ENCODE results near the gene RIPOR2. TPM values are rescaled to one million over a fixed set of nuclear protein-coding genes. Genes with fewer than 3 reads are reported as not detected.
"Not testable (repeated sequence)": the region's sequence is repeated elsewhere in the genome, so short reads cannot be mapped to it uniquely, and the experiment has no call there.

Gene RIPOR2
- polyA plus RNA-seq, 4 donors, result 6.2 to 9.0 (median 8.0) TPM

DNA sequence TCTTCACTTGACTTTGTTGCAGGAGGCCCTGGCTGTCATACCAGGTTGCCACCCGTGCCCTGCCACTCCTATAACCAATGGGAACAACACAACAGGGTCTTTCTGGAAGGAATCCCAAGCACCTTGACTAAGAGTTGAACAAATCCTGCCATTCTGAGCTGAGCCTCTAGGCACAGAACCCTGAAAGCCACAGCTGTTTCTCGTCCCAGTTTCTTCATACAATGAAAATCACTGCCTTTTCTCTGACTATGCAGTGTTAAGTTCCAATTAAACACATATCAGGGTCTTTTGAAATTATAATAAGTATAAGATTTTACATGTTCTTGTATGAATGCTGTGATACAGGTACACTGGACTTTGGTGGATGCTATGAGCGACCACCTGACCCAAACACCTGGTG is 54.4 kb downstream of the RIPOR2 start:
- DNase-seq (ENCODE audit: low read depth in 4 of 4, low spot score in 3 of 4), result no peak

DNA sequence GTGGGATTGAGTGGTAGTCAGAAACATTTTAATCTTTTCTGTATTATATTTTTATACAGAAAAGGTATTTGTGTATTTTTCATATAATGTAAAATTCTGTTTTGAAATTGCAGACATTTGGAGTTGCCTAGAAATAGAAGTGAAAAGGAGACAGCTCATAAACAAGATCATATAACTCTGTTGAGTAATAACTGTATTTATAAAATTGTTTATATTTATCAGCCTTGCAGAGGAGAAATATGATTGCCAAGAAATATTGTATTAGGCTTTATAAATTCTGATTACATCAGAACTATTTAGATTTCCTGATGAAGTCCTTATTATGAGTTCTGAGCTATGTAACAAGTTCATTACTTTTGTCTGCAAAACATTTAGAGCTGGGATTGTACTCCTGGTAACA is 55.3 kb downstream of the RIPOR2 start:
- no peak for DNase-seq (ENCODE audit: low read depth in 4 of 4, low spot score in 3 of 4)

DNA sequence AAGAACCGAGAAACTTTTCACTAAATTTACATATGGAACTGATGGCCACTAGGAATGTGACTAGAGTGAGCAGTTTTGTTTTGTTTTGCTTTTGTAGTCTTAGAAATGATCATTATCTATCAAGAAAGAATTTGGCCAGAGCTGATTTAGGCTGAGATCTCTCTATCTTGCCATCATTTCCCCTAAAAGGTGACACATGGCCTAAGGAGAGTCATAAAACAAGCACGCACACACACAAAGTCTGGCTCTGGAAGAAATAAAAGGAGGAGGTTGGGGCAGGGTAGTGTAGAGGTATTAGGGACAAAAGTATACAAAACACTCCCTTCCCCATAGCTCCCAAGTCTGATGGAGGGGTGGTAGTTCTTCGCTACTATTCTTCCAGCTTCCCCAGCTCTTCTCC is 56.4 kb downstream of the RIPOR2 start:
- no peak for DNase-seq (ENCODE audit: low read depth in 4 of 4, low spot score in 3 of 4)

DNA sequence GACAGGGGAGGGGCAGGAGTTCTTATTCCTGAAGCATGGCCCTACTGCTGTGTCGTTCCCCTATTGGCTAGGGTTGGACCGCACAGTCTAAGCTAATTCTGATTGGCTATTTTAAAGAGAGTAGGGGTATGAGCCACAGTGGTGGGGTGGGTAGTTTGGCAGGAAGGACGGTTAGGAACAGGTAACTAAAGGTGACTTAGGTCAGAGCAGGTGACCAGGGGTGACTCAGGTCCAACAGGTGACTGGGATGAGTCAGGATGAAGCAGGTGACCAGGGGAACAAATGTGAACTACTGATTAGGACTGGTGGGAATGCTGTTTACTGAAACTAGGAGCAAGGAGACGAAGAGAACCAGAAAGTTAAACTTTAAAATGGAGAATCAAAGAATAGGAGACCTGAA is 58.0 kb downstream of the RIPOR2 start:
- not testable (repeated sequence) for DNase-seq (ENCODE audit: low read depth in 4 of 4, low spot score in 3 of 4)

DNA sequence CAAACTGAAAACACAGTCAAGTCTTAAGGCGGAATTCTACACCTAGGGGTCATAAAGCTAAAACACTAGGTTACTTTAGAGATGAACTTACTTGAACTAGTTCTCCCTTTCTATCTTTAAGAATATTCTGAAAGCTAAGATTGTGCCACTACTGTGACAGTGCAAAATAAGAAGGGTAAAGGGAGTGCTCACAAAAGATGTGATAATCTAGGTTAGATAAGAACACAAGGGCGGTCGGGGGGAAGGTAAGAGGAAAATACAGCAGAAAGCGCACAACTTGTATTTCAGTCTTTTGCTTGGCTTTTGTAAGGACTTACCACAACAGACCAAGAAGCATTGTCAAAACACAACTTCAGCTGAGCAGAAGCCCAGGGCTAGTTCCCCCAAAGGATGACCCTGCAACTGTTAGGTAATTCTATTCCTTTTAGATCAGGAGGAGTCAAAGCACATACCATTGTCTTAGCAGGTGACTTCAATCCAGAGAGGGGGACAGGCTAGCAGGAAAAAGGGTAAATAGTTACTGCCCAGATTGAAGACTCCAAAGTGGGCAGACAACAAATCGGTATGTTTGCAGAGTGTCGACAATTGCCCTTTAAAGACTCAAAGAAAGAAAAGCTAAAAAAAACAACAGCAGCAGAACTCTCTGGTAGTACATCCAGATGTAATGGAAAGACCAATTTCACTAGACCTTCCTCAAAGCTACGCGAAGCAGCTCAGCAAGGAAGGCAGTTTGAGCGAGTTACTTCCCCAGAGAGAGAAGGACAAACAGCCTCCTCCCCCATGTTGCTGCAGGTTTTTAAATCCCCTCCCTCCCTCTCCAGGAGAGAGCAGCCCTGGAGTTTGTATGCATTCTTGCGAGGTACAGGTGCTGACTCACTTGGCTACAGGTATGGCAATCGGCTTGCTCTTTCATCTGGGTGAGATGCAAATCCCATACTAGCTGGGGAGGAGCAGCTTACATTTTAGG is 59.0 kb downstream of the RIPOR2 start:
- no peak for DNase-seq (ENCODE audit: low read depth in 4 of 4, low spot score in 3 of 4)

DNA sequence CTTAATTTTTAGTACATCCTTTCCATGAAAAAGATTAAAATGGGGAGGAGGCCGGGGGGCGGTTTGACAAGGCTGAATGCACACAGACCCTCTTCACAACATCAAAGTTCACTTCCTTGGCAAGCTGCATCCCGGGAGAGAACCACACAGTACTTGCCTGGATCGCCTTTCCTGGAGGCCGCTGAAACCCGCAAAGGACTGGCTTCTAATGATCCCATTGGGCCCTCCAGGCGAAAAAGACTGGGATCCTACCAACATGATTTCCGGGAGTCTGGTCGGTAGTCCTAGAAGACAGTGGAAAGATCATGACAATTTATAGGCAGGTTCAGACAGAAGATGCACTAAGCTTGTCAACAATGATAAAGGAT is 60.2 kb downstream of the RIPOR2 start:
- DNase-seq (ENCODE audit: low read depth in 4 of 4, low spot score in 3 of 4), result no peak

GRCh38 chr6:24874776-24875533 is 60.8 kb downstream of the RIPOR2 start:
- DNase-seq (ENCODE audit: low read depth in 4 of 4, low spot score in 3 of 4), result no peak

GRCh38 chr6:24874128-24874527 is 61.6 kb downstream of the RIPOR2 start:
- DNase-seq (ENCODE audit: low read depth in 4 of 4, low spot score in 3 of 4), result no peak

- no peak for DNase-seq (ENCODE audit: low read depth in 4 of 4, low spot score in 3 of 4)
Observed at GRCh38 chr6:24872779-24873178, 63.0 kb downstream of the RIPOR2 start.

GRCh38 chr6:24868765-24869164 is 67.0 kb downstream of the RIPOR2 start:
- DNase-seq (ENCODE audit: low read depth in 4 of 4, low spot score in 3 of 4), result no peak

- DNase-seq (ENCODE audit: low read depth in 4 of 4, low spot score in 3 of 4), result no peak
Observed at GRCh38 chr6:24867104-24867703, 68.6 kb downstream of the RIPOR2 start.

GRCh38 chr6:24865161-24865560 is 70.6 kb downstream of the RIPOR2 start:
- no peak for DNase-seq (ENCODE audit: low read depth in 4 of 4, low spot score in 3 of 4)

- no peak for DNase-seq (ENCODE audit: low read depth in 4 of 4, low spot score in 3 of 4)
Observed at GRCh38 chr6:24864343-24864742, 71.4 kb downstream of the RIPOR2 start.

GRCh38 chr6:24861934-24862333 is 73.8 kb downstream of the RIPOR2 start:
- DNase-seq (ENCODE audit: low read depth in 4 of 4, low spot score in 3 of 4), result no peak

DNA sequence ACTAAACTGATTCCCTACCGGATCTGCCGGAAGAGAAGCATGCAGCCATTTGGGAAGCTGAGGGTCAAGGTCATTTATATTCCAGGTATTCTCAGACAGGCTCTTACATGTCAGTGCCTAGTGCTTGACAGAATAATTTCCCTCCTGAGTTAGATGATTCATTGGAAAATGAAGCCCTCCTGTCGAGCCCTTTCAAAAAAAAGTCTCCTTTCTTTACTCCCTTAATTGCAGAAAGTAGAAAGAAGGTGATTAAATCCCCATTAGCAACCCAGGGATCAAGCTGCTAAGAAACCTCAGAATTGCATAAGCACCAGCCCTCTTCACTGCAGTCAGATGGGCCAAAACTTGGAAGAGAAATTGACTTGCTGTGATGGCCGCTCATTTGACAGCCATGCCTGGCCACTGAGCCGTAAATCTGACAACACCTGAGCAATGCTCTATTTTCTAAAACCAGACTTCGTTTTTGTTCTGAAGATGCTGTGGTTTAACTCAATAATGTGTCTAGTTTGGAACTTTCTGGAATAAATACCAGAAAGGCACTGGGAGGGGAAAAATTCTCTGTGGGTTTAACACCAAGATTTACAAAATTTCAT is 76.1 kb downstream of the RIPOR2 start:
- no peak for DNase-seq (ENCODE audit: low read depth in 4 of 4, low spot score in 3 of 4)

DNA sequence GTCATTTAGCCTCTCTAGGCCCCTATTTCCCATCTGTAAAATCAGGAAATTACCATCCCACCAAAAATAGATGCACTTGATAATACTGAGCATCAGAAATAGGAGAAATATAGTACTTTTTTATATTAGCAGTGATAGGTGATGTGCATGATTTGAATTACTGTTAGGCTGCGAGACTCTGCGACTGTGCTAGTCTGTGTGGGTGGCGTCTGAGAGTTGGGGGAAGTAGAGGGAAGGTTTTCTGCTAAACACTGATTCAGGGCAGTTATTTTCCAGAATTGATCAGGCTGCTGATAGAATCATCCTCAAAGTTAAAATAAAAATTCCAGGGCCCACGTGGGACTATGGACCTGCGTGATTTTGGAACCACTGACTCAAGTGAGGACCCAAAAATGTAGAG is 76.6 kb downstream of the RIPOR2 start:
- no peak for DNase-seq (ENCODE audit: low read depth in 4 of 4, low spot score in 3 of 4)

- no peak for DNase-seq (ENCODE audit: low read depth in 4 of 4, low spot score in 3 of 4)
Observed at GRCh38 chr6:24858177-24858653, 77.5 kb downstream of the RIPOR2 start.

DNA sequence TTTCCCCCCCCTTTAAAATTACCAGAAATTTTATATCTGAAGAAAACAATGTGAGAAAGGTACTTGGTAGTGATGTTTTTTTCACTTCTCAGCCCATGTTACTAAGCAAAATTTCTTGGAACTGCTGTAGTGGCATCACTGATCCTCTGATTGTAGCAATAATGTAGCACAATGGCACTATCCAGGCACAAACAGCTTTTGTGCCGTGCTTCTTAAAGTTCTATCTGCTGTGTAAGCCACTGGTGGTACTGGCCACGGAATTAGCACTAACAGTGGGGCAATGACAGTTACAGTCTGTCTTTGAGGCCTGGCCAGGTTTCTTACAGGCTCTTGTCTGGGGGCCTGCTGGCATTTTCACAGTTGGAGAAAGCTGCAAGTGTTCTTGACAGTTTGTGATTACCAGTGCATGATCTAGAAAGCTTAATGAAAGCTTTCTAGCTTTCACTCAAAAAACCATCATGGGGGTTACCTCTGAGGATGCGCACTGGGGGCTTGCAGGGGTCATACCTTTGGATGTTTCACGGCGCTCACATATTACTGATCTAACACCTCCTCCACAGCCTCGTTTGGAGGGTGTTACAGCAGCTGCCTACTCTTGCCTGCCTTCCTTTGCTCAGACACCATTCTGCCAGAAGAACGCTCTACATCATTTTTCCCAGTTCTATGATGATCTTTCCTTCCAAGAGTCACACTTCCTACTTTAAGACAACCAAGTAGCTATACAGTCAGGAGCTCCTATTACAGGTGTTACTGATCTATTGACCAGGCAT is 78.7 kb downstream of the RIPOR2 start:
- no peak for DNase-seq (ENCODE audit: low read depth in 4 of 4, low spot score in 3 of 4)

GRCh38 chr6:24856246-24856599 is 79.5 kb downstream of the RIPOR2 start:
- no peak for DNase-seq (ENCODE audit: low read depth in 4 of 4, low spot score in 3 of 4)
